ENCODE measurements around the gene CTNND2. TPM values are rescaled to one million over a fixed set of nuclear protein-coding genes. Genes with fewer than 3 reads are reported as not detected.

The CTNND2 gene
- total and polyA plus RNA-seq, 10 of the 15 experiments (the other 5 are each of a cell fraction or from before 2014, with no cell fraction given), result 0.02 to 0.16 (median 0.04) TPM; not detected in 7

- Histone ChIP-seq H3K36me3 (ENCODE audit: control insufficient read depth in 2 of 2, insufficient read depth in 2 of 2, low read length in 1 of 2) (no peaks in the 10 kb centered on the region), H3K4me3 (no peak overlapping the region), H4K20me1 (ENCODE audit: control insufficient read depth, insufficient read depth) (no peaks in the 10 kb centered on the region), H3K9me3 (replicated peaks; ENCODE audit: control insufficient read depth, insufficient read depth, low read length) (no peaks in the 10 kb centered on the region), H3K4me1 (ENCODE audit: control insufficient read depth, insufficient read depth, low read length) (no peaks in the 10 kb centered on the region), H2AFZ (ENCODE audit: control insufficient read depth, low read depth, low read length) (no peak overlapping the region), H3K9ac (ENCODE audit: control insufficient read depth, insufficient read depth, low read length) (no peak overlapping the region), H3K79me2 (ENCODE audit: control insufficient read depth, insufficient read depth, low read length) (no peaks in the 10 kb centered on the region), H3K4me2 (ENCODE audit: control insufficient read depth, insufficient read depth) (no peak overlapping the region), H3K27ac (ENCODE audit: control insufficient read depth, insufficient read depth) (no peak overlapping the region), H3K27me3 (replicated peaks in 1 of 2; ENCODE audit: control insufficient read depth in 2 of 2, insufficient read depth in 2 of 2, low read length in 1 of 2) (no peaks in the 10 kb centered on the region)
- intact Hi-C loops (cut with micrococcal nuclease; ENCODE audit: unreplicated experiment), result no loop called here
- ChIA-PET SMC1A (ENCODE audit: uncharacterized antibody, unreplicated experiment) (no interaction called here), CTCF (no interaction called here), RAD21 (ENCODE audit: unreplicated experiment) (no interaction called here), POLR2A (no interaction called here)
- 40% methylated on average over 2 of the region's 2 CpGs for WGBS (ENCODE audit: insufficient coverage, insufficient replicate concordance, low lambda C conversion rate, missing lambda C conversion rate)
- in situ Hi-C loops (cut with MboI), result no loop called here
- BruUV-seq (replicated peaks), result no TSS peak
- TF ChIP-seq HDAC6 (IDR thresholded peaks at IDR 0.05; ENCODE audit: unreplicated experiment) (no peak), TCF3 (IDR thresholded peaks at IDR 0.05; ENCODE audit: borderline replicate concordance, insufficient read depth, low read depth, low read length) (no peak), NRF1 (conservative IDR thresholded peaks at IDR 0.05; ENCODE audit: low read depth, low read length) (no peak)
- TF ChIP-seq, protein P1, sequence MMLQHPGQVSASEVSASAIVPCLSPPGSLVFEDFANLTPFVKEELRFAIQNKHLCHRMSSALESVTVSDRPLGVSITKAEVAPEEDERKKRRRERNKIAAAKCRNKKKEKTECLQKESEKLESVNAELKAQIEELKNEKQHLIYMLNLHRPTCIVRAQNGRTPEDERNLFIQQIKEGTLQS (IDR thresholded peaks at IDR 0.05; ENCODE audit: borderline replicate concordance, extremely low read depth, low read depth, low read length), result no peak
- DNase-seq (ENCODE audit: low read depth, low spot score) (no peak), ATAC-seq (no peak), FAIRE-seq (no peak)
Observed at GRCh38 chr5:11511878-11512277, 392.4 kb downstream of the CTNND2 start.

GRCh38 chr5:11510889-11511288 is 393.4 kb downstream of the CTNND2 start:
- ATAC-seq (no peak), FAIRE-seq (no peak), DNase-seq (ENCODE audit: low read depth, low spot score) (no peak)
- TF ChIP-seq ZNF217 (IDR thresholded peaks at IDR 0.05), result no peak
- TF ChIP-seq SRF (IDR thresholded peaks at IDR 0.05; ENCODE audit: low read depth in 2 of 2, low read length in 2 of 2), result no peak
- no peak for TF ChIP-seq CBX3 (IDR thresholded peaks at IDR 0.05; ENCODE audit: borderline replicate concordance, low read depth)
- no peak for TF ChIP-seq SREBF2 (IDR thresholded peaks at IDR 0.05; ENCODE audit: low read length)
- no peak for TF ChIP-seq BHLHE40 (IDR thresholded peaks at IDR 0.05; ENCODE audit: borderline replicate concordance in 1 of 2, low read depth in 2 of 2, low read length in 1 of 2)
- TF ChIP-seq ZNF687 (IDR thresholded peaks at IDR 0.05), result no peak
- no peak for TF ChIP-seq IKZF2 (IDR thresholded peaks at IDR 0.05)
- no peak for TF ChIP-seq IKZF1 (conservative IDR thresholded peaks at IDR 0.05)
- RAD21 ChIA-PET (ENCODE audit: unreplicated experiment), result no interaction called here
- in situ Hi-C loops (cut with MboI) (no loop called here), intact Hi-C loops (cut with micrococcal nuclease; ENCODE audit: unreplicated experiment) (no loop called here)
- Histone ChIP-seq H3K9ac (ENCODE audit: control insufficient read depth, insufficient read depth, low read length) (no peak overlapping the region), H2AFZ (ENCODE audit: control insufficient read depth, low read depth, low read length) (no peak overlapping the region), H3K4me3 (no peak overlapping the region), H3K79me2 (ENCODE audit: control insufficient read depth, insufficient read depth, low read length) (no peaks in the 10 kb centered on the region), H3K4me2 (ENCODE audit: control insufficient read depth, insufficient read depth) (no peak overlapping the region), H3K36me3 (ENCODE audit: control insufficient read depth in 2 of 2, insufficient read depth in 2 of 2, low read length in 1 of 2) (no peaks in the 10 kb centered on the region), H4K20me1 (ENCODE audit: control insufficient read depth, insufficient read depth) (no peaks in the 10 kb centered on the region), H3K9me3 (replicated peaks; ENCODE audit: control insufficient read depth, insufficient read depth, low read length) (no peaks in the 10 kb centered on the region), H3K4me1 (ENCODE audit: control insufficient read depth, insufficient read depth, low read length) (no peaks in the 10 kb centered on the region), H3K27me3 (replicated peaks in 1 of 2; ENCODE audit: control insufficient read depth in 2 of 2, insufficient read depth in 2 of 2, low read length in 1 of 2) (no peaks in the 10 kb centered on the region), H3K27ac (ENCODE audit: control insufficient read depth, insufficient read depth) (no peak overlapping the region)
- POLR2A ChIA-PET, result no interaction called here
- WGBS (ENCODE audit: insufficient coverage, insufficient replicate concordance, low lambda C conversion rate, missing lambda C conversion rate), result 45% methylated on average over 1 of the region's 1 CpG
- BruUV-seq (replicated peaks), result no TSS peak
- SMC1A ChIA-PET (ENCODE audit: uncharacterized antibody, unreplicated experiment), result no interaction called here
- CTCF ChIA-PET, result no interaction called here

Measured in GM12878 (cell line).